Left lung (tissue), 8 donors: ENCODE data around the gene DNAJC21. TPM values are rescaled to one million over a fixed set of nuclear protein-coding genes. Genes with fewer than 3 reads are reported as not detected.

ENCODE experiments used
- polyA plus RNA-seq, 6 donors: library from polyadenylated mRNA; unstranded; fragments of 120-200 nt; gene quantifications; one replicate each; pipeline ENCODE4 v1.2.1, GENCODE V29; 2013; ENCODE audit not compliant: insufficient read length in 6 of 6
- total RNA-seq, 2 donors: library from RNA; stranded (reverse); fragmentation: NEBNext Ultra II Directional; extraction: Animal tissue kit (Norgen Biotek cat#: 25700); gene quantifications; one replicate each; pipeline ENCODE4 v1.2.1, GENCODE V29; 2021
- donor health status: DM: no; HTN: yes; CAD: no.
- donor health status: DM: no; HTN: no; CAD: no.

The DNAJC21 gene
- total and polyA plus RNA-seq, 8 donors, result 45.8 to 75.8 (median 65.4) TPM

Other genes with a start within 250 kb of the DNAJC21 start
- gene TTC23L, start 90.4 kb upstream of the DNAJC21 start, total RNA-seq, result under 1 TPM; 0.20 to 0.55 TPM
- 1 to 10 TPM; 2.5 to 4.5 (median 3.3) TPM for gene TTC23L, start 90.4 kb upstream of the DNAJC21 start, polyA plus RNA-seq
- gene RAD1, start 14.1 kb upstream of the DNAJC21 start, total RNA-seq, result 10 to 100 TPM; 22.6 to 29.8 TPM
- 10 to 100 TPM; 37.5 to 39.9 (median 38.6) TPM for gene RAD1, start 14.1 kb upstream of the DNAJC21 start, polyA plus RNA-seq
- 10 to 100 TPM; 15.8 to 29.1 TPM for gene BRIX1, start 13.8 kb upstream of the DNAJC21 start, total RNA-seq
- 10 to 100 TPM; 44.8 to 49.3 (median 46.0) TPM for gene BRIX1, start 13.8 kb upstream of the DNAJC21 start, polyA plus RNA-seq
- not detected for gene AGXT2, start 118.4 kb downstream of the DNAJC21 start, total RNA-seq
- gene AGXT2, start 118.4 kb downstream of the DNAJC21 start, polyA plus RNA-seq, result under 1 TPM in 5 of 6 donors, not detected in 1; 0.11 to 0.55 (median 0.18) TPM